ENCODE measurements around the gene ZNF443.
A peak's percentile ranks its signal among the peaks of the same experiment; 100 is the strongest.
"Not testable (repeated sequence)": the region's sequence is repeated elsewhere in the genome, so short reads cannot be mapped to it uniquely, and the experiment has no call there.

The ZNF443 gene
- 3.8 to 8.4 (median 5.7) reads per million in 4 donors for total RNA-seq

DNA sequence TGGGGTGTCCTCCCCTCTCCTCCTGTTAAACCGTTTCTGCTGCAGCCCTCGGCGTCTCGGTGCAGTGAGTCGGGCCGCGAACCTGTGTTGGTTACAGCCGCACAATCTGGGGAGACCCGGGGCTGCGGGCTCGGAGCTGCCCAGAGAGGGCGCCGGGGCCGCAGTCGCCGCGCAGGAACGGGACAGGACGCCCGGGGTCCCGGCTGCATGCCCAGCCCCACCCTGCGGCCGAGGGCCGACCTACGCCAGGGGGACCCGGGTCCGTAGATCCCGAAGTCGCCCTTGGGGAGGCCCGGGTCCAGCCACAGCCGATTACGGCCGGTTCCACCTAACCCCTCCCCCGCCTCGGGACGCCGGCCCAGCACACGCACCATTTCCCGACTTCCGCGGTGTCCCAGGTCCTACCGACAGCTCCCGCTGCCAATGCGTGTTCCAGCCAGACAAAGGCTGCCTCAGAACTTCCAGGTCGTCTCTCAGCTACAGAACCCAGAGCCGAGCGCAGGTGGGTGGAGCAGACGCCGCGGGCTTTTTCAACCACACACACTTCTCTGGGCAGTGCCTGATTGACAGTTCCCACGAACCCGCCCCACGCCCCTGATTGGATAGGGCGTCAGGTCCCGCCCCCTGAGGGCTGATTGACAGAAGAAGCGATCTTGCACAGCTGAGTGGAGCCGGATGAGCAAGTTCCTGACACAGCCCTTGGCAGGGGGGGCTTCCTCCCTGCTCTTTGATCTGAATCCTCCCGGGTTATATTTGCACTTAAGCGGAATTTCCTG, at the start of gene ZNF443:
Gene ZNF443 (minus strand): TSS at position 481 of the 776 bp plus-strand sequence. CDS start 107 bp downstream, at position 374.
- peak; percentile 91 to 97 (median 94) for DNase-seq

DNA sequence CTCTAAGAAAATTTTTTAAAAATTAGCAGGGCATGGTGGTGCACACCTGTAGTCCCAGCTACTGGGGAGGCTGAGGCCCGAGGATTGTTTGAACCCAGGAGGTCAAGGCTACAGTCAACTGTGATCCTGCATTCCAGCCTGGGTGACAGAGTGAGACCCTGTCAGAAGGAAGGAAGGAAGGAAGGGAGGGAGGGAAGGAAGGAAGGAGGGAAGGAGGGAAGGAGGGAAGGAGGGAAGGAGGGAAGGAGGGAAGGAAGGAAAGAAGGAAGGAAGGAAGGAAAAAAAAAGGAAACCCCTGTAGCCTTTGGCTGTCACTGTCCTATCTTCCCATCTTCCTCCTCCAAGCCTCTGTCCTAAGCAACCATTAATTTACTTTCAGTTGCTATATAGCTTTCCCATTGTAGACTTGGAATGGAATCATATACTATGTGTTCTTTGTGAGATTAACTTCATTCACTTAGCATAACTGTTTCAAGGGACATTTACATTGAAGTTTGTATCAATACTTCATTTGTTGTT, 45.5 kb upstream of the ZNF443 start:
- not testable (repeated sequence) for DNase-seq

DNA sequence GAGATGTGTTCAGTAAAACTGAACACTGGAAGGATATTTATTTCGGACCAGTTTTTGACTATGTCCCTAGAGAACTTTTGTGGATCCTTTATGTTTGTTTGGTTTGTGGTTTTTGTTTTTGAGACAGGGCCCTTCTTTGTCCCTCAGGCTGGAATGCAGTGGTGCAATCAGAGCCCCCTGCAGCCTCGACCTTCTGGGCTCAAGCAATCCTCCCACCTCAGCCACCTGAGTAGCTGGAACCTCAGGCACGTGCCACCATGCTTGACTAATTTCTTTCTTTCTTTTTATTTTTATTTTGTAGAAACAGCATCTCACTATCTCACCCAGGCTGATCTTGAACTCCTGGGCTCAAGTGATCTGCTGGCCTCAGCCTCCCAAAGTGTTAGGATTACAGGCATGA, 44.8 kb upstream of the ZNF443 start:
- DNase-seq = no peak

DNA sequence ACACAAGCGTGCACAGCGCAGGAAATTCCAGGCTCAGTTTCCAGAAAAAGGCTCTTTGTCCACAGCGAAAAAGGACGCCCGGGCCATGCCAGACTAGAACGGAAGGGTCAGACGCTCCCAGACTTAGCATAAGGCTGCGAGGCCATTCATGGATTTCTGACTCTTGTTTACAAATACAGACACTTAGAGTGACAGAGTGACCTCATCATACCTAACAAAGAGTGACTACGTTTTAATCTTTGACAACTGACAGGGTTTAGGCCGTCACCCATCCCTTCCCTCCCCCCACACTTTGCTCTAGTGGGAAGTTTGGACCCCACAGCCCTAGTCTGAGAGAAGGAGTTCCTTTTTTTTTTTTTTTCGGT, 44.2 kb upstream of the ZNF443 start:
- DNase-seq = no peak

DNA sequence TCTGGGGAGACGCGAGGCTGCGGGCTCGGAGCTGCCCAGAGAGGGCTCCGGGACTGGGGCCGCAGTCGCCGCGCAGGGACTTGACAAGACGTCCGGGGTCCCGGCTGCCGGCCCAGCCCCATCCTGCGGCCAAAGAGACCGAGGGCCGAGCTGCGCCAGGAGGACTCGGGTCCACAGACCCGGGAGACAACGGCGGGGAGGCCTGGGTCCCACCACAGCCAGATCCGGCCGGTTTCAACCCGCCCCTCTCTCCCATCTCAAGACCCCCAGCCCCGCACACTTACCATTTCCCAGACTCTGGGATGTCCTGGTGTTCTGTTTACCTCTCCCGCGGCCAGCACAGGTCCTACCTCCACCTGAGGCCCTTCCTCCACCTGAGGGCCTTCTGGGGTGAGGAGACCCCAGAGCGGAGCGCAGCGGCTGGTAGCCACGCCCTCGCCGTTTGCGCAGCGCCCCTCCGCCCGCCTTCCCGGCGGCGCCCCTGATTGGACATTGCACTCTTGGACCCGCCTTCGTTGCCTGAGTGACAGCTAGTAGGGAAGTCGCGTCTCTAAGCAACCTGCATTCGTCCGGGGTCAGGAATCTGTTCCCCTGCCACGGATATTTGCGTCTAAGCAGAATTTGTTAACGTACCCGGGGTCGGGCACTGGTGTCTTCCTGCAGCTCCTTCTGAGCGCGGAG, 43.7 kb upstream of the ZNF443 start, which contains the start of gene ZNF709:
Gene ZNF709 (minus strand): TSS at position 446 of the 681 bp plus-strand sequence. CDS start 159 bp downstream, at position 287.
- peak; percentile 72 to 85 (median 79) for DNase-seq

- no peak for DNase-seq
Measured at GRCh38 chr19:12484011-12484370, 43.2 kb upstream of the ZNF443 start.

GRCh38 chr19:12482509-12482886, 41.7 kb upstream of the ZNF443 start:
- DNase-seq = no peak

- DNase-seq = no peak
Measured at GRCh38 chr19:12481781-12482508, 41.1 kb upstream of the ZNF443 start.

DNA sequence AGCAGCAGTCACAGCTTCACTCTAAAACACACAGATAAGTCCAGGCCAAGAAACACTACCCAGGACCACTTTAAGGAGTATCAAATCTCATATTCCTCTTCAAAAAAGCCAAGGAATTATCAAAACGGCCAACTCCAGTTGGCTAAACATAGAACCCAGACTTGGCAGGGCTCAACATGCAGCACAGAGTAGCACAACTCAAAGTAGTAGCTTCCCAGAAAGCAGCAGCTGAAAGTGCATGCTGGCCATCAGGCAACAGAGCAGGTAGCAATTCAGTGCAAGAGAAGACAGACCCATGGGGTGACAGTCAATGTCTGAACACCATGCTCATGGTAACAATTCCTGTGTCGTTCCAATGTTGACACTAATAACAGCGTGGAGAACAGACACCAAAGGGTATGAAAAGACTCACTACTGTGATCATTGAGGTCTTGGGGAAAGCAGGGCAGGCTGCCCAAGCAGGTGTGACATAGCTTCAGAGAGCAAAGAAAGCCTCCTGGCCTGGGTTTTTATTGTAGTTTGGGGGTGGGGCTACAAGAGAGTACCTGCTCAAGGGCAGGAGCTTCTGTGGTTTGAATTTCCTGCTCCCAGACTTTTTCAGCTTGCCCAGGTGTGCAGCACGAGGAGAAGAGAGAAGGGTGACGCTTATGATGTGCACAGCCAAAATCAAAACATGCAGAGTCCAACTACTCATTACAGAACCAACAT, 37.6 kb upstream of the ZNF443 start:
- DNase-seq = no peak

GRCh38 chr19:12467651-12468050, 26.8 kb upstream of the ZNF443 start:
- not testable (repeated sequence) for DNase-seq

- DNase-seq = no peak
Measured at GRCh38 chr19:12465211-12465610, 24.4 kb upstream of the ZNF443 start.

DNA sequence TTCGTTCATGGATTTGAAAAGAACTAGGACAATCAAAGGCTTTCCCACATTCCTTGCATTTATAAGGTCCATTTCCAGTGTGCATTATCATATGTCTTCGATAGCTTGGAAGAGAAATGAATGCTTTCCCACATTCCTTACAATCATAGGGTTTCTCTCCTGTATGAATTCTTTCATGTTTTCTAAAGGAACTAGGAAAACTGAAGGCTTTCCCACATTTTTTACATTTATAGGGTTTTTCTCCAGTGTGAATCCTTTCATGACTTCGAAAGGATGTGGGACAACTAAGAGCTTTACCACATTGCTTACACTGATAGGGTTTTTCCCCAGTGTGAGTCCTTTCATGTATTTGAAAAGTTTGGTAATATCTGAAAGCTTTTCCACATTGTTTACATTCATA, 23.9 kb upstream of the ZNF443 start:
- no peak for DNase-seq

DNA sequence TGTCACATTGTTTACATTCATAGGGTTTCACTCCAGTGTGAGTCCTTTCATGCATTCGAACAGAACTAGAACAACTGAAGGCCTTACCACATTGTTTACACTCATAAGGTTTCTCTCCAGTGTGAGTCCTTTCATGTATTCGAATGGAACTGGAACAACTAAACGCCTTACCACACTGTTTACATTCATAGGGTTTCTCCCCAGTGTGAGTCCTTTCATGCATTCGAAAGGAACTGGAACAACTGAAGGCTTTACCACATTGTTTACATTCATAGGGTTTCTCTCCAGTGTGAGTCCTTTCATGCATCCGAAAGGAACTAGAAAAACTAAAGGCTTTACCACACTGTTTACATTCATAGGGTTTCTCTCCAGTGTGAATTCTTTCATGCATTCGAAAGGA, 23.3 kb upstream of the ZNF443 start:
- DNase-seq = not testable (repeated sequence)

DNA sequence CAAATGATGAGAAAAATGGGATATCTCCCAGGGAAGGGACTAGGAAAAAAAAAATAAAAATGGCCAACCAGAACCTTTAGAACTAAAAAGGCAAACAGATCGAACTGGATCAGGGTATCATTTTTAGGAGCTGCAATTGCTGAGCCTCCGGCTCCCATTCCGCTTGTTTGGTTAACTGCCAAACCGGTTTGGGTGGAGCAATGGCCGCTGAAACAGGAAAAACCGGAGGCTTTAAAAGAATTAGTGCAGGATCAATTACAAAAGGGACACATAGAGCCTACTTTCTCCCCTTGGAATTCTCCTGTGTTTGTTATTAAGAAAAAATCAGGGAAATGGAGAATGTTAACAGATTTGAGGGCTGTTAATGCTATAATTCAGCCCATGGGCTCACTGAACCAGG, 12.7 kb upstream of the ZNF443 start:
- no peak for DNase-seq

- DNase-seq = no peak
Measured at GRCh38 chr19:12450844-12451243, 10.0 kb upstream of the ZNF443 start.

DNA sequence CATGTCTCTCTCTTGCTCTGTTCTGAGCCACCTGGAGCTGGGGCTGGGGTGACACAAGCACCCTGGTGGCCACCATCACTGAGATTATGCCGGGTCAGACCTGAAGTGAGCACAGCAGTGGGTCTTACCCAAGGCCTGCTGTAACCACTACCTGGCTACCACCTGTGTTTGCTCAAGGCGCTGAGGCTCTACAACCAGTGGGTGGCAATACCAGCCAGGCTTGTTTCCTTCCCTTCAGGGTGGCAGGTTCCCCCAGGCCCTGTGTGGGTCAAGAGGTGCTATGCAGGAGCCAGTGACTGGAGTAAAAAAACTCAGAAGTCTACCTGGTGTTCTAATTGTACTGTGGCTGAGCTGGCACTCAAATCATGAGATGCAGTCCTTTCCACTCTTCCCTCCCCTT, 8.0 kb upstream of the ZNF443 start:
- no peak for DNase-seq

GRCh38 chr19:12439686-12440540, 908 bp downstream of the ZNF443 start:
- peak in 4 of 5 donors; percentile 13 to 27 (median 25) for DNase-seq

GRCh38 chr19:12430726-12431299, 10.0 kb downstream of the ZNF443 start:
- DNase-seq = not testable (repeated sequence)

GRCh38 chr19:12425888-12426274, 14.9 kb downstream of the ZNF443 start:
- DNase-seq = no peak

GRCh38 chr19:12425236-12425887, 15.5 kb downstream of the ZNF443 start:
- no peak for DNase-seq

DNA sequence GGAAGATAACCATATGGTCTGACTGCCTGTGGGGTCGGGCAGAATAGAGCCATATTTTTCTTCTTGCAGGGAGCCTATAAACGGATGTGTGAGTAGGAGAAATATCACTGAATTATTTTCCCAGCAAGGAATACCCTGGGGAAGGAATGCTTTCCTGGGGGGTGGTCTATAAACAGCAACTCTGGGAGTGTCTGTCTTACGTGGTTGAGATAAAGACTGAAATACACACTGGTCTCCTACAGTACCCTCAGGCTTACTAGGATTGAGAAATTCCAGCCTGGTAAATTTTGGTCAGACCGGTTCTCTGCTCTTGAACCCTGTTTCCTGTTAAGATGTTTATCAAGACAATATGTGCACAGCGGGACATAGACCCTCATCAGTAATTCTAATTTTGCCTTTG, 23.5 kb downstream of the ZNF443 start:
- not testable (repeated sequence) for DNase-seq
